Fibroblast of mammary gland (primary cell): ENCODE results near the gene ALDH1L1.

Experiments used
- DNase-seq: peaks from one replicate; pipeline ENCODE4 v3.0.0-alpha.2; 2010; ENCODE audit warnings: low read depth
- H3K4me3 ChIP-seq: 2 replicates; pipeline ENCODE4 v1.5.1; 2011; ENCODE audit warnings: low read depth, mild to moderate bottlenecking, low read length, moderate library complexity; ENCODE audit not compliant: control insufficient read depth
- TF ChIP-seq, protein P1 (sequence below): conservative IDR thresholded peaks from 2 replicates; pipeline ENCODE4 v1.5.1; 2011; ENCODE audit warnings: low read depth, low read length, inconsistent platforms; ENCODE audit not compliant: control insufficient read depth, insufficient read depth

ALDH1L1 gene

GRCh38 chr3:126211569-126211968 is 31.2 kb upstream of the ALDH1L1 start:
- DNase-seq = no peak
- TF ChIP-seq, protein P1, sequence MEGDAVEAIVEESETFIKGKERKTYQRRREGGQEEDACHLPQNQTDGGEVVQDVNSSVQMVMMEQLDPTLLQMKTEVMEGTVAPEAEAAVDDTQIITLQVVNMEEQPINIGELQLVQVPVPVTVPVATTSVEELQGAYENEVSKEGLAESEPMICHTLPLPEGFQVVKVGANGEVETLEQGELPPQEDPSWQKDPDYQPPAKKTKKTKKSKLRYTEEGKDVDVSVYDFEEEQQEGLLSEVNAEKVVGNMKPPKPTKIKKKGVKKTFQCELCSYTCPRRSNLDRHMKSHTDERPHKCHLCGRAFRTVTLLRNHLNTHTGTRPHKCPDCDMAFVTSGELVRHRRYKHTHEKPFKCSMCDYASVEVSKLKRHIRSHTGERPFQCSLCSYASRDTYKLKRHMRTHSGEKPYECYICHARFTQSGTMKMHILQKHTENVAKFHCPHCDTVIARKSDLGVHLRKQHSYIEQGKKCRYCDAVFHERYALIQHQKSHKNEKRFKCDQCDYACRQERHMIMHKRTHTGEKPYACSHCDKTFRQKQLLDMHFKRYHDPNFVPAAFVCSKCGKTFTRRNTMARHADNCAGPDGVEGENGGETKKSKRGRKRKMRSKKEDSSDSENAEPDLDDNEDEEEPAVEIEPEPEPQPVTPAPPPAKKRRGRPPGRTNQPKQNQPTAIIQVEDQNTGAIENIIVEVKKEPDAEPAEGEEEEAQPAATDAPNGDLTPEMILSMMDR = no peak
- no peak overlapping the region for H3K4me3 ChIP-seq

- no peak for DNase-seq
Observed at GRCh38 chr3:126210606-126211005, 30.2 kb upstream of the ALDH1L1 start.

GRCh38 chr3:126209741-126210140 is 29.4 kb upstream of the ALDH1L1 start:
- no peak overlapping the region for H3K4me3 ChIP-seq
- no peak for DNase-seq
- TF ChIP-seq, protein P1 = no peak

More at GRCh38 chr3:126210606-126211005, 30.2 kb upstream of the ALDH1L1 start:
- TF ChIP-seq, protein P1 = no peak
- no peak overlapping the region for H3K4me3 ChIP-seq

DNA sequence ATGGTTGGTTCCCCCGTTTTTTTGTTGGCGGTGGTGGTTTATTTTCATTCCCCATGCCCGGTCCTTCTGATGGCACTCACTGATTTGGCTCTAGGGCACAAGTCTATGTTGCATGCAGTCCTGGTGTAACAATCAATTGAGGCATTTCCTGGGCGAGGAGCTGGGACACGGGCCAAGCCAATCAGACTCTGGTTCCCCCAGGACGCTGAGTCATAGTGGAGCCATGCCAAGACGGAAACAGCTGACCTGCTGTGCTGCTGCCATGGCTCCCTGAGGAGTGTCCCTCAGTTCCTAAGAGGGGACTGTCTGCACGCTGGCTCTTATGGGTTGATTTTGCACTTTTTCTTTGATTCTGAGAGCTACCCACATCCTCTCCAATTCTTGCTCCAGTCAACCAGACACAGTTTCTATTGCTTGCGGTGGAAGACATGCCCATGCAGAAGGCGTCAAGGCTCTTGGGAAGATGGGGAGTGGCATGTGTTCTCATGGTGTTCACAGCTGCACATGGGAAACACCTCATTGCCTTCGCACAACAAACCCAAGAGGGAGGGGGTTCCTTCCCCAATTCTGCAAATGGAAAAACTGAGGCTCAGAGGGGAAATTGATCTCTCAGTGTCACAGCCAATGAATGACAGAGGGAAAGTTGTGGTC is 28.3 kb upstream of the ALDH1L1 start:
- TF ChIP-seq, protein P1 = no peak
- H3K4me3 ChIP-seq = no peak overlapping the region
- peak; percentile 95 for DNase-seq

DNA sequence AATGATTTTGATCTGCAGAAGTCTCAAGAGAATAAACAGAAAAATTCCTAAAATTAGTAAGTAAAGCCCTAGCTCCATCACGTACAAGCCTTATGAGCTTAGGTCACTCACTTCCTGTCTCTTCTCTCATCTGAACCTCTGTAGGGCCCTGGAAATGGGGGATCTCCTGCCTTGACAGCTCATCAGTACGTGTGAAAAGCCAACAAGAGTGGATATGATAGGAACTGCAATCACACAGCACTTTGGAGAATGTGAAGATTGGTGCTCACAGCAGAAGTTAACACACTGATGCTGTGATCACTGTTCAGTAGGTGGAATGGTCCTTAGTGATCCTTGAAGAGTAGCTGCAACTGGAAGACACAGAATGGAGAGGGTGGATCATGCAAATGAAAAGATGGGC is 27.8 kb upstream of the ALDH1L1 start:
- TF ChIP-seq, protein P1 = no peak
- peak; percentile 6 for DNase-seq

DNA sequence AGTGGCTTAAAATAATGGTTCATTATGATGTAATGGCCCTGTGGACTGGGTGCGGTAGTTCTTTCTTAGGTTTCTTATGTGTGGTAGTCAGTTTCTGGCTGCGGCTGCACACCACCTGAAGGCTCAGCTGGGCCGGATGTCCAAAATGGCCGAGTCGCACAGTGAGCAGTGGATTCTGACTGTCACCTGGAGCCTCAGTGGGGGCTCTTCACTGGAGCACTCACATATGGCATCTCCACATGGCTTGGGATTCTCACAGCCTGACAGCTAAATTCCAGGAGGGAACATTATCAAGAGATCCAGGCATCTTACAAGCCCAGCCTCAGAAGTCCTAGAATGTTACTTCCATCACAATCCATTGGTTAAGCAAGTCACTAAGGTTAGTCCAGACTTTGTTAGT is 26.8 kb upstream of the ALDH1L1 start:
- no peak for DNase-seq
- H3K4me3 ChIP-seq = no peak overlapping the region
- TF ChIP-seq, protein P1 = no peak

More for the DNA sequence above, 27.8 kb upstream of the ALDH1L1 start:
- no peak overlapping the region for H3K4me3 ChIP-seq
